K562 (cell line): ENCODE data around the gene ACLY. TPM values are rescaled to one million over a fixed set of nuclear protein-coding genes. Genes with fewer than 3 reads are reported as not detected.
A peak's percentile ranks its signal among the peaks of the same experiment; 100 is the strongest.

Experiments used
- ATAC-seq: fragments of 200-7000 bp; cut with Tn5 transposase; 3 replicates; pipeline ENCODE4 v1.9.1; 2020; ENCODE audit warnings: moderate library complexity
- BruUV-seq: library from RNA; stranded (reverse); fragments of 400-500 nt; replicated peaks from 2 replicates; lab custom pipeline; 2021; lab: Mats Ljungman, UMichigan
- CTCF ChIA-PET: fragments of 300-600 bp; formaldehyde crosslinking; extraction: SDS; loops from one replicate; lab custom pipeline; 2021; ENCODE audit warnings: low intra/inter-chr PET ratio; lab: Yijun Ruan, JAX
- POLR2A ChIA-PET: fragments of 300-600, 350-650 bp; sonication (Branson Sonifier 250); formaldehyde crosslinking; extraction: SDS; loops from one replicate; lab custom pipeline; 2021; ENCODE audit warnings: antibody characterized with exemption, inconsistent platforms; lab: Yijun Ruan, JAX
- DNase-seq, 4 experiments: peaks; one replicate each; pipeline versions ENCODE4 v3.0.0 to v3.0.0-alpha.2; 2011 to 2018; ENCODE audit warnings: low spot score in 3 of 4, mixed read lengths in 3 of 4; ENCODE audit errors: extremely low read depth in 1 of 4
- FAIRE-seq: peaks from 2 replicates; lab custom pipeline; 2011; peaks lifted over from hg19 to GRCh38; lab: Jason Lieb, UNC
- H2AFZ ChIP-seq: 2 replicates; pipeline ENCODE4 v1.6.0; 2011; ENCODE audit warnings: low read depth, low read length, control low read depth, inconsistent platforms
- H3K27ac ChIP-seq: fragments of 200-600 bp; 3 replicates; pipeline ENCODE4 v1.8.0; 2011; ENCODE audit warnings: low read depth, mild to moderate bottlenecking, control low read depth, inconsistent platforms, low read length, moderate library complexity, mixed read lengths; ENCODE audit errors: extremely low read depth
- H3K27me3 ChIP-seq, 2 experiments: fragments of 300-600 bp in 1 of 2; 2 replicates in 1 of 2; 3 replicates in 1 of 2; pipeline versions ENCODE4 v1.6.0 to v1.8.0; 2011; ENCODE audit warnings: inconsistent platforms in 2 of 2, low read length in 2 of 2, mild to moderate bottlenecking in 1 of 2, mixed read lengths in 1 of 2, moderate library complexity in 1 of 2; ENCODE audit not compliant: control insufficient read depth in 2 of 2, insufficient read depth in 2 of 2
- H3K36me3 ChIP-seq: fragments of 300-600 bp; 3 replicates; pipeline ENCODE4 v1.8.0; 2011; ENCODE audit warnings: mild to moderate bottlenecking, low read length, inconsistent platforms; ENCODE audit not compliant: control insufficient read depth, insufficient read depth
- H3K4me1 ChIP-seq, 2 experiments: fragments of 200-600 bp in 1 of 2; replicated peaks in 1 of 2; 2 replicates in 1 of 2; 3 replicates in 1 of 2; pipeline versions ENCODE4 v1.5.1 to v1.8.0; 2011; ENCODE audit warnings: inconsistent platforms in 2 of 2, low read length in 2 of 2, mild to moderate bottlenecking in 1 of 2, mixed read lengths in 1 of 2, moderate library complexity in 1 of 2; ENCODE audit not compliant: control insufficient read depth in 2 of 2, insufficient read depth in 2 of 2
- H3K4me2 ChIP-seq: 2 replicates; pipeline ENCODE4 v1.6.1; 2011; ENCODE audit warnings: low read length, control low read depth, inconsistent platforms, mixed read lengths; ENCODE audit not compliant: insufficient read depth
- H3K4me3 ChIP-seq: fragments of 200-600 bp; sonication (generic), shearing (Covaris generic); 2 replicates; pipeline ENCODE4 v1.5.1; 2016; ENCODE audit warnings: control low read depth, inconsistent platforms
- H3K79me2 ChIP-seq: fragments of 200-600 bp; 3 replicates; pipeline ENCODE4 v1.8.0; 2011; ENCODE audit warnings: low read length, inconsistent platforms; ENCODE audit not compliant: control insufficient read depth, insufficient read depth
- H3K9ac ChIP-seq, 2 experiments: 2 replicates each; pipeline versions ENCODE4 v1.6.0 to v1.6.1; 2011; ENCODE audit warnings: low read depth in 2 of 2, low read length in 2 of 2, control low read depth in 1 of 2, inconsistent platforms in 1 of 2, mild to moderate bottlenecking in 1 of 2, mixed read lengths in 1 of 2; ENCODE audit not compliant: insufficient read depth in 1 of 2
- H3K9me1 ChIP-seq: one replicate; pipeline ENCODE4 v1.6.0; 2011; ENCODE audit warnings: inconsistent platforms, mild to moderate bottlenecking, low read length, moderate library complexity; ENCODE audit not compliant: control insufficient read depth, insufficient read depth
- H3K9me3 ChIP-seq: replicated peaks from 2 replicates; pipeline ENCODE4 v1.5.1; 2011; ENCODE audit warnings: low read depth, low read length, inconsistent platforms; ENCODE audit not compliant: control insufficient read depth, insufficient read depth
- H4K20me1 ChIP-seq: replicated peaks from 2 replicates; pipeline ENCODE4 v1.6.1; 2011; ENCODE audit warnings: low read length, inconsistent platforms, mixed read lengths; ENCODE audit not compliant: control insufficient read depth, insufficient read depth
- BDP1 ChIP-seq: IDR thresholded peaks from 3 replicates; pipeline ENCODE4 v1.6.1; 2011; ENCODE audit not compliant: insufficient read length, insufficient read depth
- CREM ChIP-seq: IDR thresholded peaks from 2 replicates; pipeline ENCODE4 v1.6.1; 2014; ENCODE audit warnings: antibody characterized with exemption, low read depth
- NKRF ChIP-seq: fragments of 450-650 bp; IDR thresholded peaks from 2 replicates; pipeline ENCODE4 v1.6.1; 2016; ENCODE audit warnings: borderline replicate concordance
- SIRT6 ChIP-seq: IDR thresholded peaks from one replicate; pipeline ENCODE4 v1.6.1; 2012; ENCODE audit warnings: low read depth, mild to moderate bottlenecking, control low read depth, inconsistent platforms, low read length, moderate library complexity
- ZNF76 ChIP-seq: fragments of 250-450 bp; sonication (Bioruptor Pico); IDR thresholded peaks from 2 replicates; pipeline ENCODE4 v1.4.0; 2020; ENCODE audit warnings: mild to moderate bottlenecking, moderate library complexity, borderline replicate concordance
- WGBS: fragments of 100-300 bp; shearing (Covaris generic); methylation state at CpG from one replicate; pipeline ENCODE4 v1.1.6; 2016; ENCODE audit warnings: low coverage, mixed read lengths; ENCODE audit not compliant: insufficient coverage; ENCODE audit errors: missing lambda C conversion rate; 5-methylcytosine and 5-hydroxymethylcytosine counted together
- in situ Hi-C: fragments of 300-500 bp; cut with MboI; formaldehyde crosslinking; loops from 4 replicates; pipeline ENCODE4 v1.15.0; 2018; ENCODE audit warnings: inconsistent platforms, mixed read lengths
- intact Hi-C: fragments of 100-400 bp; cut with micrococcal nuclease; formaldehyde crosslinking; loops from 2 replicates; pipeline ENCODE4 v1.14.2; 2022
- polyA plus RNA-seq, 8 experiments: library from polyadenylated mRNA; depleted of rRNA in 4 of 8; stranded (reverse) in 5 of 8; unstranded in 3 of 8; fragments of >200 nt; fragmentation: Nextera tagmentation in 2 of 8; fragmentation: Illumina TruSeq in 1 of 8; extraction: Ambion mirVana in 2 of 8; extraction: Trizol in 1 of 8; gene quantifications; 2 replicates each; pipeline versions ENCODE4 v1.2.1 to v1.2.3, GENCODE V29; 2011 to 2014; ENCODE audit warnings: inconsistent platforms in 1 of 8, missing spikeins in 1 of 8
- total RNA-seq, 7 experiments: library from RNA; depleted of rRNA in 6 of 7; stranded (reverse); fragments of >200 nt in 6 of 7; fragmentation: Illumina TruSeq in 2 of 7; extraction: Trizol in 2 of 7; gene quantifications; 2 replicates each; pipeline versions ENCODE4 v1.2.1 to v1.2.3, GENCODE V29; 2011 to 2021; ENCODE audit warnings: low replicate concordance in 1 of 7
- TF ChIP-seq, protein P1 (sequence below): sonication (generic); formaldehyde crosslinking; IDR thresholded peaks from 2 replicates; pipeline ENCODE4 v1.5.0; 2020; ENCODE audit warnings: missing genetic modification reagents

ACLY gene
- total and polyA plus RNA-seq, 9 of the 15 experiments (the other 6 are each of a cell fraction or from before 2014, with no cell fraction given) = 42.9 to 280 (median 125) TPM

- no peak overlapping the region for H3K4me2 ChIP-seq
Measured at GRCh38 chr17:41868568-41868967, 50.2 kb downstream of the ACLY start.

More at GRCh38 chr17:41868568-41868967, 50.2 kb downstream of the ACLY start:
- H3K4me1 ChIP-seq = peaks cover 14 to 17% of the 10 kb centered on the region in 2 experiments
- H3K9ac ChIP-seq = no peak overlapping the region
- ATAC-seq (no peak), FAIRE-seq (no peak), DNase-seq (no peak)
- WGBS = 61% methylated on average over 3 of the region's 3 CpGs
- peaks cover 16% of the 10 kb centered on the region for H3K79me2 ChIP-seq
- no peak overlapping the region for H3K4me3 ChIP-seq
- H3K9me3 ChIP-seq = no peaks in the 10 kb centered on the region
- peaks cover 64% of the 10 kb centered on the region; the same call in 2 of the 3 replicates for H3K36me3 ChIP-seq
- peaks cover 4% of the 10 kb centered on the region for H3K9me1 ChIP-seq
- BruUV-seq = no TSS peak
- ChIA-PET CTCF (no interaction called here), POLR2A (no interaction called here)
- H3K27me3 ChIP-seq = no peaks in the 10 kb centered on the region
- H3K27ac ChIP-seq = no peak overlapping the region
- TF ChIP-seq NKRF (no peak), SIRT6 (no peak), BDP1 (no peak), CREM (no peak), ZNF76 (CRISPR knock-in tag) (no peak)
- TF ChIP-seq, protein P1, sequence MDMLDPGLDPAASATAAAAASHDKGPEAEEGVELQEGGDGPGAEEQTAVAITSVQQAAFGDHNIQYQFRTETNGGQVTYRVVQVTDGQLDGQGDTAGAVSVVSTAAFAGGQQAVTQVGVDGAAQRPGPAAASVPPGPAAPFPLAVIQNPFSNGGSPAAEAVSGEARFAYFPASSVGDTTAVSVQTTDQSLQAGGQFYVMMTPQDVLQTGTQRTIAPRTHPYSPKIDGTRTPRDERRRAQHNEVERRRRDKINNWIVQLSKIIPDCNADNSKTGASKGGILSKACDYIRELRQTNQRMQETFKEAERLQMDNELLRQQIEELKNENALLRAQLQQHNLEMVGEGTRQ (CRISPR knock-in tag) = 0 out of 2 replicates have a peak, but pooled peaks have one; percentile 23
- H2AFZ ChIP-seq = no peak overlapping the region
- intact Hi-C loops = no loop called here
- in situ Hi-C loops = no loop called here
- peaks cover 4% of the 10 kb centered on the region; the same call in 1 of the 2 replicates for H4K20me1 ChIP-seq
